ENCODE data around the gene MEX3B. TPM values are rescaled to one million over a fixed set of nuclear protein-coding genes. Genes with fewer than 3 reads are reported as not detected.

Gene MEX3B
- total and polyA plus RNA-seq, 2 donors (not counting 1 experiment from before 2014, with no cell fraction given): 2.6 to 8.1 TPM

- H4K20me1 ChIP-seq (ENCODE audit: control insufficient read depth, extremely low read depth, insufficient read depth, low read length): no peaks in the 10 kb centered on the region
- no peak for DNase-seq (ENCODE audit: low read depth in 2 of 2)
- H2AFZ ChIP-seq (ENCODE audit: low read length): no peak overlapping the region
- no peak overlapping the region for H3K4me3 ChIP-seq (replicated peaks in 1 of 4; ENCODE audit: control extremely low read depth in 1 of 4, insufficient read depth in 1 of 4, low read depth in 3 of 4, low read length in 4 of 4)
- no peak overlapping the region for H3K4me2 ChIP-seq (ENCODE audit: extremely low read depth, insufficient read depth, low read length)
- H3K9ac ChIP-seq (ENCODE audit: insufficient read depth, low read length): no peak overlapping the region
- TF ChIP-seq EZH2 (IDR thresholded peaks at IDR 0.05; ENCODE audit: low read length, missing control alignments) (no peak), CTCF (conservative IDR thresholded peaks at IDR 0.05 in 1 of 2, IDR thresholded peaks at IDR 0.05 in 1 of 2; ENCODE audit: low read depth in 1 of 2, low read length in 2 of 2) (no peak)
- no peaks in the 10 kb centered on the region for H3K36me3 ChIP-seq (ENCODE audit: control insufficient read depth, insufficient read depth, low read length)
- no peak overlapping the region for H3K27ac ChIP-seq (ENCODE audit: insufficient read depth, low read length)
- peaks cover 3% of the 10 kb centered on the region for H3K27me3 ChIP-seq (ENCODE audit: control insufficient read depth, insufficient read depth, low read length)
- no peaks in the 10 kb centered on the region for H3K9me3 ChIP-seq (ENCODE audit: control insufficient read depth, insufficient read depth, low read depth, low read length)
- no peaks in the 10 kb centered on the region for H3K4me1 ChIP-seq (ENCODE audit: control insufficient read depth, extremely low read depth, insufficient read depth, low read length)
- H3K79me2 ChIP-seq (ENCODE audit: control insufficient read depth, insufficient read depth, low read length): no peaks in the 10 kb centered on the region
Observed at GRCh38 chr15:82074610-82075009, 28.8 kb upstream of the MEX3B start.

- Histone ChIP-seq H3K9ac (ENCODE audit: insufficient read depth, low read length) (no peak overlapping the region), H3K27ac (ENCODE audit: insufficient read depth, low read length) (no peak overlapping the region), H2AFZ (ENCODE audit: low read length) (no peak overlapping the region), H3K79me2 (ENCODE audit: control insufficient read depth, insufficient read depth, low read length) (no peaks in the 10 kb centered on the region), H3K27me3 (ENCODE audit: control insufficient read depth, insufficient read depth, low read length) (peaks cover 3% of the 10 kb centered on the region), H3K4me3 (replicated peaks in 1 of 4; ENCODE audit: control extremely low read depth in 1 of 4, insufficient read depth in 1 of 4, low read depth in 3 of 4, low read length in 4 of 4) (no peak overlapping the region), H3K4me2 (ENCODE audit: extremely low read depth, insufficient read depth, low read length) (no peak overlapping the region), H3K9me3 (ENCODE audit: control insufficient read depth, insufficient read depth, low read depth, low read length) (no peaks in the 10 kb centered on the region), H4K20me1 (ENCODE audit: control insufficient read depth, extremely low read depth, insufficient read depth, low read length) (no peaks in the 10 kb centered on the region), H3K4me1 (ENCODE audit: control insufficient read depth, extremely low read depth, insufficient read depth, low read length) (no peaks in the 10 kb centered on the region), H3K36me3 (ENCODE audit: control insufficient read depth, insufficient read depth, low read length) (no peaks in the 10 kb centered on the region)
- DNase-seq (ENCODE audit: low read depth in 2 of 2): no peak
- no peak for TF ChIP-seq CTCF (conservative IDR thresholded peaks at IDR 0.05 in 1 of 2, IDR thresholded peaks at IDR 0.05 in 1 of 2; ENCODE audit: low read depth in 1 of 2, low read length in 2 of 2)
- TF ChIP-seq EZH2 (IDR thresholded peaks at IDR 0.05; ENCODE audit: low read length, missing control alignments): no peak
Observed at GRCh38 chr15:82072926-82073537, 27.2 kb upstream of the MEX3B start.

GRCh38 chr15:82066455-82066854 is 20.6 kb upstream of the MEX3B start:
- H3K4me2 ChIP-seq (ENCODE audit: extremely low read depth, insufficient read depth, low read length): no peak overlapping the region
- no peaks in the 10 kb centered on the region for H3K9me3 ChIP-seq (ENCODE audit: control insufficient read depth, insufficient read depth, low read depth, low read length)
- H3K27ac ChIP-seq (ENCODE audit: insufficient read depth, low read length): no peak overlapping the region
- no peaks in the 10 kb centered on the region for H3K79me2 ChIP-seq (ENCODE audit: control insufficient read depth, insufficient read depth, low read length)
- H3K27me3 ChIP-seq (ENCODE audit: control insufficient read depth, insufficient read depth, low read length): peaks cover 2% of the 10 kb centered on the region
- TF ChIP-seq EZH2 (IDR thresholded peaks at IDR 0.05; ENCODE audit: low read length, missing control alignments) (no peak), CTCF (conservative IDR thresholded peaks at IDR 0.05 in 1 of 2, IDR thresholded peaks at IDR 0.05 in 1 of 2; ENCODE audit: low read depth in 1 of 2, low read length in 2 of 2) (no peak)
- DNase-seq (ENCODE audit: low read depth in 2 of 2): no peak
- no peak overlapping the region for H3K9ac ChIP-seq (ENCODE audit: insufficient read depth, low read length)
- H3K4me1 ChIP-seq (ENCODE audit: control insufficient read depth, extremely low read depth, insufficient read depth, low read length): no peaks in the 10 kb centered on the region
- no peaks in the 10 kb centered on the region for H4K20me1 ChIP-seq (ENCODE audit: control insufficient read depth, extremely low read depth, insufficient read depth, low read length)
- H3K4me3 ChIP-seq (replicated peaks in 1 of 4; ENCODE audit: control extremely low read depth in 1 of 4, insufficient read depth in 1 of 4, low read depth in 3 of 4, low read length in 4 of 4): no peak overlapping the region
- no peaks in the 10 kb centered on the region for H3K36me3 ChIP-seq (ENCODE audit: control insufficient read depth, insufficient read depth, low read length)
- H2AFZ ChIP-seq (ENCODE audit: low read length): no peak overlapping the region
